ENCODE results near the gene CDH13.

DNA sequence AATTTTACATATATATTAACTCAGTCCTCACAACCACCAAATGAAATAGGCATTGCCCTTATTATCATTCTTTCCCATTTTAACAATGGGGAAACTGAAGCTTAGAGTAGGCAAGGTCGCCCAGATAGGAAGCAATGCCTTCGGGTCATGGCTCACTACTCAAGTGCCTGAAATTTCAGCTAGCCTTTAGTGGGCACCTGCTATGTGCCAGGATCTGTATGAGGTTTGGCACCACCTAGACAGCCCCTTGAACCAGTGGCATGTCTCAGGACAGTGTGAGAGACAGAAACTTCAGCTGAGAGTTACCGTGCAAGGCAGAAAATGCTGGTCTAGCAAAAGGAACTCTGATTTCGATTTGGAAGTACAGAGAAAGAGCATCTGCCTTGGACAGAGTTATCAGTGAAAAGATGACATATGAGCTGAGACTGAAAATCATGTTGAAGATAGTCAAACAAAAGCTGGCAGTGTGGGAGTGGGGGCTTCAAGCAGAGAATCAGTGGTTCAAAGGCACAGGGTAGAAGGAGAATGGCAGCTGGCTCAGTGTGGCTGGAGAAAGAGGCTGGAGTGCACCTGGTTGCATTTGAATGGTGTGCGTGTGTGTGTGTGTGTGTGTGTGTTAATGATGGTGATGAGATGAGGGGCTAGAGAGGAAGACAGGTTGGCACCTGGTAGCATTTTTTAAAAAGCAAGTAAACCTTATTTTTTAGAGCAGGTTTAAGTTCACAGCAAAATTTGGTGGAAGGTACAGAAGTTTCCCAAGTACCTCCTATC, 29.1 kb downstream of the CDH13 start:
- TF ChIP-seq, protein P1, sequence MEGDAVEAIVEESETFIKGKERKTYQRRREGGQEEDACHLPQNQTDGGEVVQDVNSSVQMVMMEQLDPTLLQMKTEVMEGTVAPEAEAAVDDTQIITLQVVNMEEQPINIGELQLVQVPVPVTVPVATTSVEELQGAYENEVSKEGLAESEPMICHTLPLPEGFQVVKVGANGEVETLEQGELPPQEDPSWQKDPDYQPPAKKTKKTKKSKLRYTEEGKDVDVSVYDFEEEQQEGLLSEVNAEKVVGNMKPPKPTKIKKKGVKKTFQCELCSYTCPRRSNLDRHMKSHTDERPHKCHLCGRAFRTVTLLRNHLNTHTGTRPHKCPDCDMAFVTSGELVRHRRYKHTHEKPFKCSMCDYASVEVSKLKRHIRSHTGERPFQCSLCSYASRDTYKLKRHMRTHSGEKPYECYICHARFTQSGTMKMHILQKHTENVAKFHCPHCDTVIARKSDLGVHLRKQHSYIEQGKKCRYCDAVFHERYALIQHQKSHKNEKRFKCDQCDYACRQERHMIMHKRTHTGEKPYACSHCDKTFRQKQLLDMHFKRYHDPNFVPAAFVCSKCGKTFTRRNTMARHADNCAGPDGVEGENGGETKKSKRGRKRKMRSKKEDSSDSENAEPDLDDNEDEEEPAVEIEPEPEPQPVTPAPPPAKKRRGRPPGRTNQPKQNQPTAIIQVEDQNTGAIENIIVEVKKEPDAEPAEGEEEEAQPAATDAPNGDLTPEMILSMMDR (IDR thresholded peaks at IDR 0.05; ENCODE audit: borderline replicate concordance, extremely low read depth, low read length, poor library complexity, severe bottlenecking): no peak
- no peak for TF ChIP-seq EZH2 (IDR thresholded peaks at IDR 0.05; ENCODE audit: borderline replicate concordance, low read depth, low read length, severe bottlenecking)
